Adrenal gland (tissue), 12 donors: Measurements from ENCODE around the gene SSR1. TPM values are rescaled to one million over a fixed set of nuclear protein-coding genes. Genes with fewer than 3 reads are reported as not detected.
A peak's percentile ranks its signal among the peaks of the same experiment; 100 is the strongest.
"Not testable (repeated sequence)": the region's sequence is repeated elsewhere in the genome, so short reads cannot be mapped to it uniquely, and the experiment has no call there.

Source experiments
- DNase-seq, 7 donors: peaks; one replicate each; pipeline ENCODE4 v3.0.0-alpha.2; 2019 to 2020
- H3K27ac ChIP-seq, 5 donors: fragments of 200-600 bp; sonication (generic) in 4 of 5; 1 replicate in 3 of 5; 2 replicates in 2 of 5; pipeline versions ENCODE4 v1.5.1 to v1.8.0; 2016 to 2020; ENCODE audit warnings: mild to moderate bottlenecking in 1 of 5
- H3K27me3 ChIP-seq: fragments of 200-600 bp; 2 replicates; pipeline ENCODE4 v1.8.0; 2021
- H3K36me3 ChIP-seq, 2 donors: fragments of 200-600 bp; replicated peaks in 1 of 2; 1 replicate in 1 of 2; 2 replicates in 1 of 2; pipeline versions ENCODE4 v1.5.1 to v1.8.0; 2018 to 2022
- H3K4me1 ChIP-seq, 2 donors: fragments of 200-600 bp; replicated peaks in 1 of 2; 1 replicate in 1 of 2; 2 replicates in 1 of 2; pipeline versions ENCODE4 v1.5.1 to v1.8.0; 2018 to 2021
- H3K4me3 ChIP-seq, 4 donors: fragments of 200-600 bp; sonication (generic) in 3 of 4; one replicate each; pipeline ENCODE4 v1.5.1; 2016 to 2018
- H3K9me3 ChIP-seq, 3 donors: fragments of 200-600 bp; sonication (generic) in 1 of 3; replicated peaks in 1 of 3; 1 replicate in 2 of 3; 2 replicates in 1 of 3; pipeline versions ENCODE4 v1.5.1 to v1.8.0; 2016 to 2021
- CTCF ChIP-seq, 6 experiments: fragments of 450-650 bp in 4 of 6; fragments of 200-600 bp in 2 of 6; sonication (generic) in 1 of 6; IDR thresholded peaks; 1 replicate in 5 of 6; 2 replicates in 1 of 6; pipeline versions ENCODE4 v1.5.1 to v1.8.0; 2016 to 2021; ENCODE audit warnings: antibody characterized with exemption in 6 of 6, mild to moderate bottlenecking in 2 of 6, moderate library complexity in 1 of 6
- POLR2A ChIP-seq, 2 donors: fragments of 450-650 bp; IDR thresholded peaks; one replicate each; pipeline ENCODE4 v1.6.1; 2017; ENCODE audit warnings: antibody characterized with exemption in 2 of 2, mild to moderate bottlenecking in 2 of 2, moderate library complexity in 1 of 2
- WGBS, 4 donors: extraction: QIAGEN DNeasy Blood & Tissue Kit in 2 of 4; methylation state at CpG; one replicate each; pipeline versions ENCODE4 v1.1.5 to v1.1.7; 2013 to 2017; 5-methylcytosine and 5-hydroxymethylcytosine counted together
- intact Hi-C, 2 donors: fragments of 100-400 bp; cut with DNase I; formaldehyde crosslinking; loops; one replicate each; pipeline versions ENCODE4 v1.14.1 to v1.15.0; 2022 to 2023
- polyA plus RNA-seq, 3 donors: library from polyadenylated mRNA; stranded (reverse); fragments of 200-250 nt in 2 of 3; fragments of 350-450 nt in 1 of 3; fragmentation: Illumina TruSeq in 1 of 3; extraction: RNeasy Lipid Tissue Mini Kit (QIAGEN cat#74804) in 1 of 3; gene quantifications; one replicate each; pipeline ENCODE4 v1.2.3, GENCODE V29; 2013 to 2014
- total RNA-seq, 9 donors: library from RNA; depleted of rRNA in 4 of 9; stranded (reverse); fragments of >200 nt in 4 of 9; fragments of 120-200 nt in 1 of 9; fragmentation: NEBNext Ultra II Directional in 1 of 9; extraction: Animal tissue kit (Norgen Biotek cat#: 25700) in 1 of 9; gene quantifications; one replicate each; pipeline versions ENCODE4 v1.1.0 to v1.2.4, GENCODE V29; 2013 to 2023
- donor health status: healthy with polysubstance abuse.
- donor health status: Bipolar disorder and iron deficiency.
- donor health status: DM: yes; HTN: yes; CAD: no.
- donor health status: DM: no; HTN: no; CAD: no.
- donor health status: DM: no; HTN: no; CAD: no.
- donor health status: DM: yes; HTN: yes; CAD: no.

Gene SSR1
- total and polyA plus RNA-seq, 12 donors, result 9.7 to 281 (median 96.3) TPM

DNA sequence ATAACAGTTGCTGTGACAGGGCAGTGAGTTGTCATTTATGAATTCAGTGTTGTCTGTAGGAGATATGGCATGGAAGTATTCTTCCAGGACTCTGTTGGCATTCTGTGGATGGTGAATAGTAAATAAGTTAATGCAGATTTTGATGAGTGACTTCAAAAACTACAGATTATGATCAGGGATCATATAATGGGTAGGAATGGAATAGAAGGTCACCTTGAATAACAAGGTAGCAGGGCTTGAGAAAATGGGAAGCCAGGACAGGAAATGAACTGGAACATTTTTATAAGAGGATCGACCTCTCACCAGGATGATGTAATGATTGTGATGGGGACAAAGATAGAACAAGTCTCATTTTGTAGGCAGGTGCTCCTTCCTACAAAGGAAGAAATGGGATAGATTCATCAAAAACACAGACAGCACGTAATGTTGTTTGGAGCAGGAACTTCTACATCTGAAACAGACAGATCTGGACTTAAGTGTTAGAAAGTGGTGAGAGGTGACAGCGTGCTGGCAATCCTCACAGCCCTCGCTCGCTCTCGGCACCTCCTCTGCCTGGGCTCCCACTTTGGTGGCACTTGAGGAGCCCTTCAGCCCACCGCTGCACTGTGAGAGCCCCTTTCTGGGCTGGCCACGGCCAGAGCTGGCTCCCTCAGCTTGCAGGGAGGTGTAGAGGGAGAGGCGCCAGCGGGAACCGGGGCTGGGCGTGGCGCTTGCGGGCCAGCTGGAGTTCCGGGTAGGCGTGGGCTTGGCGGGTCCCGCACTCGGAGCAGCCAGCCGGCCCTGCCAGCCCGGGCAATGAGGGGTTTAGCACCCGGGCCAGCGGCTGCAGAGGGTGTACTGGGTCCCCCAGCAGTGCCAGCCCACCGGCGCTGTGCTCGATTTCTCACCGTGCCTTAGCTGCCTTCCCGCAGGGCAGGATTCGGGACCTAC lies 30.8 kb upstream of the SSR1 start:
- Histone ChIP-seq H3K36me3 (no peaks in the 10 kb centered on the region), H3K27me3 (peaks cover 15% of the 10 kb centered on the region), H3K27ac (no peak overlapping the region), H3K4me3 (no peak overlapping the region), H3K4me1 (no peaks in the 10 kb centered on the region), H3K9me3 (no peaks in the 10 kb centered on the region)
- TF ChIP-seq POLR2A (IDR thresholded peaks at IDR 0.05) (no peak), CTCF (IDR thresholded peaks at IDR 0.05) (no peak)
- intact Hi-C loops, result no loop called here
- no peak for DNase-seq
- 85 to 90% (median 88%) methylated on average over 12 to 29 of the region's 29 CpGs for WGBS, 4 donors

DNA sequence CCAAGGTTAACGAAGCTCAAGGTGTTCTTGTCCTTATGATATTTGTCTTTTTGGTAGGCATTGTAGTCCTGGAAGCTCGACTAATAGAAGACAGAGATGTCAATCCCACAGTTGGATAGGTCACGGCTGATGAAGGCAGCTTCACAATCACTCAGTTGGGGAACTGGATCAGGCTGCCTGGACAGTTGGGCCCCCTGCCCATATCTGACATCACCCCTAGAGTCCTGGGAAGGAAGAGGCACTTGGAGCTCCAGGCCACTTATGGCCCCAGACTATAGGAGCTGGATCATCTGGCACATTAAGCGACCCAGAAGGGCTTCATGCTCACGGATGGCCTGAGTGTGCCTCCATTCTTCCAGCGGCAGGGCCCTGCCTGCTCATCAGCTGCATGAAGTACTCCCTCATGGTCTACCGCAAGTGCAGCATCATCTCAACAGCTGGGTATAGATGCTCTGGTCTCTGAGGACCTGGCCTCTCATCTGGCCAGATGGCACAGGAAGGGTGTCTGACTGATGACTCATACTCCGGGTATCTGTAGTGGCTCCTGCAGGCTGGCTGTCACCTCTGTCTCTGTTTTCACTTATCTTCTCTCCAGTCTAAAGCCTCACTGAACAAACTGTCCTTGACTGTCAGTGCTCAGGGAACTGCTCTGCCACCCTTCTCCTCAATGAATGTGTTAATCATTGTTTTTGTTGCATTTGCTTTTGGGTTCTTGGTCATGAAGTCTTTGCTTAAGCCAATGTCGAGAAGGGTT lies 29.2 kb upstream of the SSR1 start:
- TF ChIP-seq POLR2A (IDR thresholded peaks at IDR 0.05) (no peak), CTCF (IDR thresholded peaks at IDR 0.05) (no peak)
- H3K4me1 ChIP-seq, result no peaks in the 10 kb centered on the region
- no peaks in the 10 kb centered on the region for H3K9me3 ChIP-seq
- no peak overlapping the region for H3K4me3 ChIP-seq
- WGBS, 4 donors, result 71 to 84% (median 81%) methylated on average over 6 to 9 of the region's 9 CpGs
- peaks cover 15% of the 10 kb centered on the region for H3K27me3 ChIP-seq
- intact Hi-C loops, result no loop called here
- no peak overlapping the region for H3K27ac ChIP-seq
- no peaks in the 10 kb centered on the region for H3K36me3 ChIP-seq
- peak in 2 of 7 donors; percentile 12 to 69 for DNase-seq

DNA sequence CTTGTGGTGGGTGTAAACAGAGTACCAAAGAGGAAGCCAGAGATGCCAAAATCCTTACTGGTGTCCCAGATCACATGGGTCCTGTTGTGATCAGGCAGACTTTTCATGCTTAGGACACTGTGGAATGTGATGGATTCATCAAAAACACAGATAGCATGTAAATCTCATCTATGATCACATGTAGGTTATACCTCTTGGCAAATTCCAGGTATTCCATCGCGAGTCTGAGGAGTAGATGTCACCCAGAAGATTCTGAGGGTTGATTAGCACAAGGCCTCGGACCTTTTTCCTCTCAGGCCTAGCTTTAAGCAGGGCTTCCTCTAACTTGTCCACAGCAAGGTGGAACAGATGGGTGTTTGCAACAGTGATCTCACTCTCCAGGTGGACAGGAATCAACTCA lies 28.3 kb upstream of the SSR1 start:
- TF ChIP-seq CTCF (IDR thresholded peaks at IDR 0.05) (no peak), POLR2A (IDR thresholded peaks at IDR 0.05) (no peak)
- no peak for DNase-seq
- H3K4me3 ChIP-seq, result no peak overlapping the region
- H3K36me3 ChIP-seq, result no peaks in the 10 kb centered on the region
- H3K9me3 ChIP-seq, result no peaks in the 10 kb centered on the region
- 74 to 100% (median 94%) methylated on average over 3 of the region's 3 CpGs for WGBS, 4 donors
- peaks cover 13% of the 10 kb centered on the region for H3K27me3 ChIP-seq
- no peak overlapping the region for H3K27ac ChIP-seq
- H3K4me1 ChIP-seq, result no peaks in the 10 kb centered on the region
- intact Hi-C loops, result no loop called here

DNA sequence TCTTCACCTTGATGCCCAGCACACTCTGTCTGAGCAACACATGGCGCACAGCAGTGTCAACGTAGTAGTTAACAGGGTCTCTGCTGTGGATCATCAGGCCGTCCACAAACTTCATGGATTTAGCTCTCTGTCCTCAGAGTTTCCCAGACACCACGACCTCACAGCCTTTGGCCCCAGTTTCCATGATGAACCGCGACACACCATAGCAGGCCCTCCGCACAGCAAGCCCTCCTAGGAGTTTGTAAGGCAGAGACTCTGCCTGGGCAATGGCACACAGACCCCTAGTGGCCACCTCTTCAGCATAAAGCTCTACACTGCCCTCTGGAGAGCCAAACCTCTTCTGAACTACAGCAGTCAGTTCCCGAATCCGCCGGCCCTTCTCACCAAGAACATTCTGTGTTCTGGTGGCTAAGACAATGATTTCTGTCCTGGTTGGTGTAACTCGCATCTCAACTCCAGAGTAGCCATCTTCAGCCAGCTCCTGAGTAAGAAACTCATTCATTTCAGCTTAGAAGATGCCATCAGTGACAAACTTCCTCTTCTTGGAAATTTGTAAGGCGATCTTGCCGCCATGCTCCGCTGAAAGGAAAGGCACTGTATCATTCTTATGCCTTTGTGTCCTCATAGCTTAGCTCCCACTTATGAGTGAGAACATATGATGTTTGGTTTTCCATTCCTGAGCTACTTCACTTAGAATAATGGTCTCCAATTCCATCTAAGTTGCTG lies 26.2 kb upstream of the SSR1 start:
- H3K9me3 ChIP-seq, H3K4me1 ChIP-seq, H3K27me3 ChIP-seq, H3K36me3 ChIP-seq, H3K27ac ChIP-seq, H3K4me3 ChIP-seq, intact Hi-C loops: not testable (repeated sequence)
- 67 to 77% (median 74%) methylated on average over 10 to 14 of the region's 14 CpGs for WGBS, 4 donors
- DNase-seq, result peak in 2 of 7 donors; percentile 36 to 38
- peak in 4 of 6 experiments; percentile 22 to 43 (median 39) for TF ChIP-seq CTCF (IDR thresholded peaks at IDR 0.05)
